ENCODE results near the gene ITGAD. TPM values are rescaled to one million over a fixed set of nuclear protein-coding genes. Genes with fewer than 3 reads are reported as not detected.

Gene ITGAD
- total and polyA plus RNA-seq, 2 donors from 2014 or later = 0.13 TPM; not detected in 1

DNA sequence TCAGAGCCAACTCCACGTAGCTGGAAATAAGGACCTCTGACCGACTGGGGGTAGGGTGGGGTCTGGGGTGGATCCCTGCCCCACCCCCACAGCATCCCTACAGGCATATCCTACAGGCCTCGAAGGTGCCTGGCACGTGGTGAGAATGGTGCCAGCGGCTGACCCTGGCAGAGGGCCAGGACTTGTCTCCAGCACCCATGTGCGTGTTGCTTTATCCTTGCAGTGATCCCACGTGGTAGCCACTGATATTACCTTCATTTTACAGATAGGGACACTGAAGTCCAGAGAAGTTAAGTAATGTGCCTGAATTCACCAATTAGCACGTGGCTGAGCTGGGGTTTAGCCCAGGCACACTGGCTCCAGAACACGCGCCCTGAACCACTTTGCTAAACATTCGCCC is 8.3 kb downstream of the ITGAD start:
- no peaks in the 10 kb centered on the region for H3K36me3 ChIP-seq (ENCODE audit: control insufficient read depth in 2 of 3, insufficient read depth in 3 of 3, low read length in 3 of 3)
- no peak for FAIRE-seq
- intact Hi-C loops (cut with DNase I) = no loop called here
- no peak for TF ChIP-seq CTCF (IDR thresholded peaks at IDR 0.05; ENCODE audit: borderline replicate concordance, extremely low read depth, insufficient read depth)
- H3K9me3 ChIP-seq (ENCODE audit: control insufficient read depth in 2 of 3, insufficient read depth in 1 of 3, low read length in 3 of 3) = no peaks in the 10 kb centered on the region
- no peak for DNase-seq
- no peak overlapping the region for H3K4me3 ChIP-seq (ENCODE audit: low read length in 3 of 3)
- no peaks in the 10 kb centered on the region for H3K27me3 ChIP-seq (ENCODE audit: control insufficient read depth, insufficient read depth, low read length)
- H3K4me1 ChIP-seq (ENCODE audit: control insufficient read depth in 2 of 3, insufficient read depth in 2 of 3, low read depth in 1 of 3, low read length in 3 of 3) = no peaks in the 10 kb centered on the region
- no peak overlapping the region for H3K9ac ChIP-seq (ENCODE audit: low read length in 3 of 3)
- H3K27ac ChIP-seq (ENCODE audit: low read depth in 2 of 2, low read length in 2 of 2) = no peak overlapping the region

DNA sequence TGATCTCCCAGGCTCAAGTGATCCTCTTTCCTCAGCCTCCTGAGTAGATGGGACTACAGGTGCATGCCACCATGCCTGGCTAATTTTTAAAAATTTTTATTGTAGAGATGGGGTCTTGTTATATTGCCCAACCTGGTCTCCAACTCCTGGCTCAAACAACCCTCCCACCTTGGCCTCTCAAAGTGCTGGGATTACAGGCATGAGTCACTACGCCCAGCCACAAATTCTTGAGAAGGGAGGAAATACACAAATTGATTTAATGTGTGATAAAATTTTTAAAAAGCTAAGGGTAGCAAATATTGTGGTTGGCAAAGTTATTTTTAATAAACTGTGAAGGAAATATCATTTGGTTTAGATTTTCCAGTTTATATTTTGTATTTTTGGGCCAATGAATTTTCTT is 9.6 kb downstream of the ITGAD start:
- no peak for FAIRE-seq
- no peak for DNase-seq
- Histone ChIP-seq H3K27ac (ENCODE audit: low read depth in 2 of 2, low read length in 2 of 2) (no peak overlapping the region), H3K9ac (ENCODE audit: low read length in 3 of 3) (no peak overlapping the region), H3K9me3 (ENCODE audit: control insufficient read depth in 2 of 3, insufficient read depth in 1 of 3, low read length in 3 of 3) (no peaks in the 10 kb centered on the region), H3K4me3 (ENCODE audit: low read length in 3 of 3) (no peak overlapping the region), H3K36me3 (ENCODE audit: control insufficient read depth in 2 of 3, insufficient read depth in 3 of 3, low read length in 3 of 3) (no peaks in the 10 kb centered on the region), H3K4me1 (ENCODE audit: control insufficient read depth in 2 of 3, insufficient read depth in 2 of 3, low read depth in 1 of 3, low read length in 3 of 3) (no peaks in the 10 kb centered on the region), H3K27me3 (ENCODE audit: control insufficient read depth, insufficient read depth, low read length) (no peaks in the 10 kb centered on the region)
- intact Hi-C loops (cut with DNase I) = no loop called here
- TF ChIP-seq CTCF (IDR thresholded peaks at IDR 0.05; ENCODE audit: borderline replicate concordance, extremely low read depth, insufficient read depth) = no peak

DNA sequence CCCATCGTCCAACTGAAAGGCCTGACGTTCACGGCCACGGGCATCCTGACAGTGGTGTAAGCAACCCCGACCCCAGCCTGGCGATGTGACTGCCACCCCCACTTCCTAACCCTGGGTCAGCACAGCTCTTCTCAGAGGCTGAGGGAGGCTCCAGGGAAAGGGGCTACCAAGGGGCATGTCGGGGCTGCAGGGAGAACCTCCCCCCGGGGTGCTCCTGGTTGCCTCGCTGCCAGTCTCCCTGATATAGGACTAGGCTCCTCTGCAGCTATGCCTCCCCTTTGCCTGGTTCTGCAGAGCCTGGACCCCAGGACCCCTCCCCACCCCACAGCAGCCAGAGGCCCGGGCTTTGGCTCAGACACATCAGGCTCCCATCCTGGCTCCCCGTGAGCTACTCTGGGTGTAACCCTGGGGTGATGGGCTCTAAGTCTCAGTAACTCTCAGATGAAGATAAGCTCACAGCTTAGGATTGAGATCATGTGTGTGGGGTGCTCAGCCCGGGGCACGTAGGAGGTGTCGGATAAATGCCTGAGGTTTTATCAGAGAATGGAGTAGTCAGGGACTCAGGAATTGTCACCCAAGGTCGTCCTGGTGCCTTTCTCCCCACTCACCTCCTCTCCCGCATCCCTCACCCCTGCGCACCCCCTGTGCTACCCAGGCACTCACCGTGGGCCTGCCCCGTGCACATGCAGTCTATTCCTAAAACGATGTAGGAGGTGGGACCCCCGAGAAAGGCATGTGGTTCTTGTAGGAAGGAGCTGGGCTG is 10.6 kb downstream of the ITGAD start:
- DNase-seq = no peak
- intact Hi-C loops (cut with DNase I) = no loop called here
- TF ChIP-seq CTCF (IDR thresholded peaks at IDR 0.05; ENCODE audit: borderline replicate concordance, extremely low read depth, insufficient read depth) = no peak
- Histone ChIP-seq H3K27me3 (ENCODE audit: control insufficient read depth, insufficient read depth, low read length) (no peaks in the 10 kb centered on the region), H3K9ac (ENCODE audit: low read length in 3 of 3) (no peak overlapping the region), H3K27ac (ENCODE audit: low read depth in 2 of 2, low read length in 2 of 2) (no peak overlapping the region), H3K9me3 (ENCODE audit: control insufficient read depth in 2 of 3, insufficient read depth in 1 of 3, low read length in 3 of 3) (no peaks in the 10 kb centered on the region), H3K36me3 (ENCODE audit: control insufficient read depth in 2 of 3, insufficient read depth in 3 of 3, low read length in 3 of 3) (no peaks in the 10 kb centered on the region), H3K4me1 (ENCODE audit: control insufficient read depth in 2 of 3, insufficient read depth in 2 of 3, low read depth in 1 of 3, low read length in 3 of 3) (no peaks in the 10 kb centered on the region), H3K4me3 (ENCODE audit: low read length in 3 of 3) (no peak overlapping the region)
- no peak for FAIRE-seq

All from kidney (tissue), 14 donors.